ENCODE results near the gene RPH3AL. TPM values are rescaled to one million over a fixed set of nuclear protein-coding genes. Genes with fewer than 3 reads are reported as not detected.
"Not testable (repeated sequence)": the region's sequence is repeated elsewhere in the genome, so short reads cannot be mapped to it uniquely, and the experiment has no call there.

The RPH3AL gene
- total RNA-seq, 1 donor from 2014 or later, result 24.3 TPM

GRCh38 chr17:227946-228615 is 124.5 kb downstream of the RPH3AL start:
- no peak for DNase-seq (ENCODE audit: low read depth)

- peak; percentile 63 for DNase-seq (ENCODE audit: low read depth)
Measured at GRCh38 chr17:227078-227945, 125.3 kb downstream of the RPH3AL start.

- peak; percentile 33 for DNase-seq (ENCODE audit: low read depth)
Measured at GRCh38 chr17:226108-227077, 126.2 kb downstream of the RPH3AL start.

GRCh38 chr17:225551-225950 is 127.1 kb downstream of the RPH3AL start:
- no peak for DNase-seq (ENCODE audit: low read depth)

GRCh38 chr17:224576-224975 is 128.0 kb downstream of the RPH3AL start:
- DNase-seq (ENCODE audit: low read depth), result not testable (repeated sequence)

- DNase-seq (ENCODE audit: low read depth), result no peak
Measured at GRCh38 chr17:223723-224471, 128.7 kb downstream of the RPH3AL start.

GRCh38 chr17:222172-222571 is 130.4 kb downstream of the RPH3AL start:
- DNase-seq (ENCODE audit: low read depth), result no peak

GRCh38 chr17:219696-220095 is 132.9 kb downstream of the RPH3AL start:
- no peak for DNase-seq (ENCODE audit: low read depth)

GRCh38 chr17:218432-219110 is 134.0 kb downstream of the RPH3AL start:
- no peak for DNase-seq (ENCODE audit: low read depth)

- DNase-seq (ENCODE audit: low read depth), result no peak
Measured at GRCh38 chr17:216625-217024, 136.0 kb downstream of the RPH3AL start.

- peak; percentile 53 for DNase-seq (ENCODE audit: low read depth)
Measured at GRCh38 chr17:215563-216478, 136.8 kb downstream of the RPH3AL start.

GRCh38 chr17:214881-215331 is 137.7 kb downstream of the RPH3AL start:
- peak; percentile 31 for DNase-seq (ENCODE audit: low read depth)

GRCh38 chr17:213286-214105 is 139.1 kb downstream of the RPH3AL start:
- no peak for DNase-seq (ENCODE audit: low read depth)

- DNase-seq (ENCODE audit: low read depth), result no peak
Measured at GRCh38 chr17:210402-210801, 142.2 kb downstream of the RPH3AL start.

- no peak for DNase-seq (ENCODE audit: low read depth)
Measured at GRCh38 chr17:208429-208828, 144.2 kb downstream of the RPH3AL start.

- DNase-seq (ENCODE audit: low read depth), result peak; percentile 28
Measured at GRCh38 chr17:207775-208174, 144.8 kb downstream of the RPH3AL start.

GRCh38 chr17:206941-207560 is 145.6 kb downstream of the RPH3AL start:
- no peak for DNase-seq (ENCODE audit: low read depth)
